ENCODE data around the gene POF1B.

POF1B gene

GRCh38 chrX:85379174-85379907 lies at the start of gene POF1B:
Gene POF1B, minus strand, starts transcription at chrX:85379665. Its CDS starts 211 bp downstream, at chrX:85379454.
- no peak for ATAC-seq
- no peak for TF ChIP-seq OSR1 (CRISPR knock-in tag; IDR thresholded peaks at IDR 0.05)
- no peak for TF ChIP-seq ZNF8 (CRISPR knock-in tag; IDR thresholded peaks at IDR 0.05)
- no peak for TF ChIP-seq CREB5 (CRISPR knock-in tag; IDR thresholded peaks at IDR 0.05; ENCODE audit: low read depth)
- TF ChIP-seq ARNTL (CRISPR knock-in tag; IDR thresholded peaks at IDR 0.05; ENCODE audit: borderline replicate concordance, low read depth) = no peak
- TF ChIP-seq CSDC2 (CRISPR knock-in tag; IDR thresholded peaks at IDR 0.05) = no peak
- no peak for TF ChIP-seq ESRRG (CRISPR knock-in tag; IDR thresholded peaks at IDR 0.05)
- TF ChIP-seq TOX (CRISPR knock-in tag; IDR thresholded peaks at IDR 0.05; ENCODE audit: borderline replicate concordance) = no peak
- TF ChIP-seq RARB (CRISPR knock-in tag; IDR thresholded peaks at IDR 0.05) = no peak
- no peak for TF ChIP-seq ISL1 (CRISPR knock-in tag; IDR thresholded peaks at IDR 0.05)
- no peak for TF ChIP-seq PATZ1 (CRISPR knock-in tag; IDR thresholded peaks at IDR 0.05; ENCODE audit: borderline replicate concordance)
- no peak for TF ChIP-seq POU6F1 (CRISPR knock-in tag; IDR thresholded peaks at IDR 0.05; ENCODE audit: borderline replicate concordance, low read depth)

- TF ChIP-seq POU6F1 (CRISPR knock-in tag; IDR thresholded peaks at IDR 0.05; ENCODE audit: borderline replicate concordance, low read depth) (no peak), RARB (CRISPR knock-in tag; IDR thresholded peaks at IDR 0.05) (no peak), ESRRG (CRISPR knock-in tag; IDR thresholded peaks at IDR 0.05) (no peak), ISL1 (CRISPR knock-in tag; IDR thresholded peaks at IDR 0.05) (no peak), SNAI2 (CRISPR knock-in tag; IDR thresholded peaks at IDR 0.05) (no peak), ZC3H10 (CRISPR knock-in tag; IDR thresholded peaks at IDR 0.05) (no peak), TSHZ2 (CRISPR knock-in tag; IDR thresholded peaks at IDR 0.05) (no peak), BACH2 (CRISPR knock-in tag; IDR thresholded peaks at IDR 0.05; ENCODE audit: borderline replicate concordance) (no peak), CSDC2 (CRISPR knock-in tag; IDR thresholded peaks at IDR 0.05) (no peak), TCF4 (CRISPR knock-in tag; IDR thresholded peaks at IDR 0.05; ENCODE audit: borderline replicate concordance) (no peak)
- no peak for ATAC-seq
These were observed 49.6 kb upstream of the POF1B start for GRCh38 chrX:85429066-85429465.

GRCh38 chrX:85419293-85419692 lies 39.8 kb upstream of the POF1B start:
- no peak for ATAC-seq
- TF ChIP-seq ZFP30 (CRISPR knock-in tag; IDR thresholded peaks at IDR 0.05) = no peak
- TF ChIP-seq ZNF8 (CRISPR knock-in tag; IDR thresholded peaks at IDR 0.05) = no peak
- TF ChIP-seq TOX (CRISPR knock-in tag; IDR thresholded peaks at IDR 0.05; ENCODE audit: borderline replicate concordance) = no peak
- TF ChIP-seq OSR1 (CRISPR knock-in tag; IDR thresholded peaks at IDR 0.05) = no peak
- TF ChIP-seq PPARA (CRISPR knock-in tag; IDR thresholded peaks at IDR 0.05; ENCODE audit: borderline replicate concordance) = no peak
- no peak for TF ChIP-seq GLIS3 (CRISPR knock-in tag; IDR thresholded peaks at IDR 0.05)
- TF ChIP-seq RARB (CRISPR knock-in tag; IDR thresholded peaks at IDR 0.05) = no peak
- no peak for TF ChIP-seq ZC3H10 (CRISPR knock-in tag; IDR thresholded peaks at IDR 0.05)
- TF ChIP-seq ZNF565 (CRISPR knock-in tag; conservative IDR thresholded peaks at IDR 0.05; ENCODE audit: low read depth) = no peak
- no peak for TF ChIP-seq TCF4 (CRISPR knock-in tag; IDR thresholded peaks at IDR 0.05; ENCODE audit: borderline replicate concordance)
- TF ChIP-seq CSDC2 (CRISPR knock-in tag; IDR thresholded peaks at IDR 0.05) = no peak
- TF ChIP-seq TSHZ2 (CRISPR knock-in tag; IDR thresholded peaks at IDR 0.05) = no peak
- no peak for TF ChIP-seq POU6F1 (CRISPR knock-in tag; IDR thresholded peaks at IDR 0.05; ENCODE audit: borderline replicate concordance, low read depth)
- TF ChIP-seq ISL1 (CRISPR knock-in tag; IDR thresholded peaks at IDR 0.05) = no peak
- TF ChIP-seq ZNF70 (CRISPR knock-in tag; IDR thresholded peaks at IDR 0.05) = no peak
- no peak for TF ChIP-seq ARNTL (CRISPR knock-in tag; IDR thresholded peaks at IDR 0.05; ENCODE audit: borderline replicate concordance, low read depth)
- TF ChIP-seq ZFP3 (CRISPR knock-in tag; IDR thresholded peaks at IDR 0.05) = no peak
